ENCODE measurements around the gene BOK. TPM values are rescaled to one million over a fixed set of nuclear protein-coding genes. Genes with fewer than 3 reads are reported as not detected.
"Not testable (repeated sequence)": the region's sequence is repeated elsewhere in the genome, so short reads cannot be mapped to it uniquely, and the experiment has no call there.

Gene BOK
- total RNA-seq, 2 donors from 2014 or later, result 33.2 to 62.3 TPM

DNA sequence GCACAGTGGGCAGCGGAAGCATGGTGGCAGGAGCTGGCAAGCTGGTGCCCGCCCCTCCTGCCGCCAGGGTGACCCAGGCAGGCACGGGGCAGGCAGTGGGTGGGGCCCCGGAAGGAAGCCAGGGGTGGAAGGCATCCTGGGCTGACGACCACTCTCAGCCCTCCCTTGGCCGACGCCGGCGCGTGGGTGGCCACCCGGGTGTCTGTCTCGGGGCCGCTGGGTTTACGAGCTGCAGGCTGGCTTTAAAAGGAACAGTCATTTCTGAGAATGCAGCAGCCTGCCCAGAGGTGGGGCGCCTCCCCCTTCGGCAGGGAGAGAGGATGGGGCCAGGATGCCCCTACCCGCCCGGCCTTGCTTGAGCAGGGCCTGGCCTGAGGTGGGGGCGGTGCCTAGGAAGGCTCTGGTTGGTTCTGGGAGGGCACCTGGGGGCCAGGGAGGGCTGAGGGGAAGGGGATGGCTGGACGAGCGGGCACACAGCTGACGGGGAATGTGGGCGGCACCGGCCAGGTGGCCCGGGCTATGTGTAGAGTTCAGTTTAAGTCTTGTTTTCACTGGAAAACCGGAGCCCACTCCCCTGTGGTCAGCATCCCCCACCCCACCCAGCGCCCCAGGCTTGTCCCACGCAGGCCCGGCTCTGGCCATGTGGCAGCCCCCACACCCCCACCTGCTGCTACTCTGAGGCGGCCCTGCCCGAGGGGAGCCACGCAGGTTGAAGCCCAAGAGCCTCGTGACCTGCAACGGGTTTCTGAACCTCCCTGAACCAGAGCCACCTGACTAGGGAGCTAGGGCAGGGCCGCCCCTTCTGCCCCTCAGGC lies 6.3 kb downstream of the BOK start:
- no peak for DNase-seq
- Histone ChIP-seq H3K4me3 (no peak overlapping the region), H3K4me1 (peaks cover 21% of the 10 kb centered on the region), H3K36me3 (replicated peaks in 1 of 2; ENCODE audit: insufficient read depth in 1 of 2, low read depth in 2 of 2) (no peaks in the 10 kb centered on the region), H3K27me3 (no peaks in the 10 kb centered on the region), H3K27ac (no peak overlapping the region), H3K9me3 (no peaks in the 10 kb centered on the region)
- no peak for TF ChIP-seq CTCF (IDR thresholded peaks at IDR 0.05)
- no peak for TF ChIP-seq POLR2A (IDR thresholded peaks at IDR 0.05)
- WGBS, 2 donors, result 87 to 89% methylated on average over 31 to 33 of the region's 36 CpGs
- ATAC-seq, result no peak
- intact Hi-C loops (cut with DNase I), result no loop called here

- WGBS, 2 donors, result 86 to 91% methylated on average over 10 of the region's 10 CpGs
- H3K27ac ChIP-seq, result no peak overlapping the region
- ATAC-seq (no peak), DNase-seq (no peak)
- H3K36me3 ChIP-seq (replicated peaks in 1 of 2; ENCODE audit: insufficient read depth in 1 of 2, low read depth in 2 of 2), result no peaks in the 10 kb centered on the region
- peaks cover 15% of the 10 kb centered on the region for H3K4me1 ChIP-seq
- H3K4me3 ChIP-seq, result no peak overlapping the region
- intact Hi-C loops (cut with DNase I), result no loop called here
- no peaks in the 10 kb centered on the region for H3K27me3 ChIP-seq
- no peaks in the 10 kb centered on the region for H3K9me3 ChIP-seq
- TF ChIP-seq POLR2A (IDR thresholded peaks at IDR 0.05) (no peak), CTCF (IDR thresholded peaks at IDR 0.05) (no peak)
Measured at GRCh38 chr2:241565411-241565810, 6.9 kb downstream of the BOK start.

GRCh38 chr2:241566021-241566420 lies 7.5 kb downstream of the BOK start:
- intact Hi-C loops (cut with DNase I); H3K4me3 ChIP-seq; ATAC-seq; H3K9me3 ChIP-seq; DNase-seq; H3K27ac ChIP-seq; H3K27me3 ChIP-seq; H3K4me1 ChIP-seq; H3K36me3 ChIP-seq (replicated peaks in 1 of 2; ENCODE audit: insufficient read depth in 1 of 2, low read depth in 2 of 2): not testable (repeated sequence)
- 88 to 92% methylated on average over 6 to 11 of the region's 11 CpGs for WGBS, 2 donors

GRCh38 chr2:241566468-241566867 lies 7.9 kb downstream of the BOK start:
- 81 to 91% methylated on average over 7 of the region's 7 CpGs for WGBS, 2 donors
- DNase-seq (no peak), ATAC-seq (no peak)
- Histone ChIP-seq H3K4me1 (peaks cover 5% of the 10 kb centered on the region), H3K27ac (no peak overlapping the region), H3K9me3 (no peaks in the 10 kb centered on the region), H3K36me3 (replicated peaks in 1 of 2; ENCODE audit: insufficient read depth in 1 of 2, low read depth in 2 of 2) (no peaks in the 10 kb centered on the region), H3K4me3 (no peak overlapping the region), H3K27me3 (no peaks in the 10 kb centered on the region)
- intact Hi-C loops (cut with DNase I), result no loop called here
- no peak for TF ChIP-seq CTCF (IDR thresholded peaks at IDR 0.05)
- TF ChIP-seq POLR2A (IDR thresholded peaks at IDR 0.05), result no peak

- ATAC-seq; H3K36me3 ChIP-seq (replicated peaks in 1 of 2; ENCODE audit: insufficient read depth in 1 of 2, low read depth in 2 of 2); H3K4me3 ChIP-seq; H3K9me3 ChIP-seq; H3K4me1 ChIP-seq; DNase-seq; H3K27me3 ChIP-seq; H3K27ac ChIP-seq; intact Hi-C loops (cut with DNase I): not testable (repeated sequence)
- WGBS, 2 donors, result 89% methylated on average over 13 of the region's 15 CpGs; no CpG with 5 or more reads in 1 of the 2 donors
Measured at GRCh38 chr2:241567266-241567665, 8.7 kb downstream of the BOK start.

GRCh38 chr2:241567776-241568175 lies 9.2 kb downstream of the BOK start:
- Histone ChIP-seq H3K27ac (no peak overlapping the region), H3K4me3 (no peak overlapping the region), H3K27me3 (no peaks in the 10 kb centered on the region), H3K36me3 (replicated peaks in 1 of 2; ENCODE audit: insufficient read depth in 1 of 2, low read depth in 2 of 2) (no peaks in the 10 kb centered on the region), H3K9me3 (no peaks in the 10 kb centered on the region), H3K4me1 (no peaks in the 10 kb centered on the region)
- WGBS, 2 donors, result 93 to 96% methylated on average over 8 of the region's 8 CpGs
- intact Hi-C loops (cut with DNase I), result no loop called here
- DNase-seq (no peak), ATAC-seq (no peak)
- TF ChIP-seq POLR2A (IDR thresholded peaks at IDR 0.05), result no peak

Data from body of pancreas (tissue), 4 donors.